Cortex of kidney (tissue), 1 donor: ENCODE results near the gene KDM2A.

Experiments used
- DNase-seq: peaks from one replicate; lab custom pipeline; 2025; lab: John Stamatoyannopoulos, UW

The KDM2A gene

GRCh38 chr11:67273260-67273990 is 154.4 kb downstream of the KDM2A start:
- DNase-seq: no peak

- DNase-seq: no peak
Observed at GRCh38 chr11:67274768-67275605, 155.9 kb downstream of the KDM2A start.

DNA sequence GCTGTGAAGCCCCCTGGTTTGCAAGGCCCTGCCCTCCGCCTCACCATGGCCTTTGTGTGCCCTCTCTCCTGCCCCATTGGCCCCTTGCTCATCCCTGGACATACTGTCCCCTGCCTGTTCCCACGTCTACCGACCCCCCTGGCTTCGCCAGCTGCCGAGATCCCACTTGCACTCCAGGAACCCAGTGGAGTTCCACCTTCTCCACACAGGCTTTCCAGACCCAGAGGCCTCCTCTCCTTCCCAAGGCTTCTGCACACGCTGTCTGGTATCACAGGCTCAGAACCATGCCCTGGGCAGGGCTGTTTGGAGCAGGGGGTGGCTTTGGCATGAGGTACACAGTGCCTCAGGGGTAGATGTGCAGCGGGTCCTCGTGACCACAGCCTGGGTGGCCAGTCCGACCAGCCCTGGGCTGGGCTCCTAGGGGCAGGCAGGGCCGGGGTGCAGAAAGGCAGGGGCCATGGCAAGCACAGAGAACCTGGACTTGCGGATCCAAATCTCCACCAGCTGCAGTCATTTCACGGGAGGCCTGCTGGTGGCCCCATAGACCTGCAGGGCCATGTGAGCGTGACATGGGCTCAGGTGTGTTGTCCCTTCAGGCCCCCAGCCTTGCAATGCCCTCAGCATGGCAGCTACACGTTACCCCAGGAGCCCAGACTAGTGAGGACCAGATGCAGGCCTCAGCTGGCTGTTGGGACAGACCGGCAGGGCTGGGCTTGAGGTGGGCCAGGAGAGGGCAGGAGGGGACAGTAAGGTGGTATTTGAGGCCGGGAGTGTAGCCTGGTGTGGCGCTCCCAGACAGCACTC is 156.7 kb downstream of the KDM2A start:
- DNase-seq: no peak

GRCh38 chr11:67276781-67277230 is 157.7 kb downstream of the KDM2A start:
- no peak for DNase-seq

DNA sequence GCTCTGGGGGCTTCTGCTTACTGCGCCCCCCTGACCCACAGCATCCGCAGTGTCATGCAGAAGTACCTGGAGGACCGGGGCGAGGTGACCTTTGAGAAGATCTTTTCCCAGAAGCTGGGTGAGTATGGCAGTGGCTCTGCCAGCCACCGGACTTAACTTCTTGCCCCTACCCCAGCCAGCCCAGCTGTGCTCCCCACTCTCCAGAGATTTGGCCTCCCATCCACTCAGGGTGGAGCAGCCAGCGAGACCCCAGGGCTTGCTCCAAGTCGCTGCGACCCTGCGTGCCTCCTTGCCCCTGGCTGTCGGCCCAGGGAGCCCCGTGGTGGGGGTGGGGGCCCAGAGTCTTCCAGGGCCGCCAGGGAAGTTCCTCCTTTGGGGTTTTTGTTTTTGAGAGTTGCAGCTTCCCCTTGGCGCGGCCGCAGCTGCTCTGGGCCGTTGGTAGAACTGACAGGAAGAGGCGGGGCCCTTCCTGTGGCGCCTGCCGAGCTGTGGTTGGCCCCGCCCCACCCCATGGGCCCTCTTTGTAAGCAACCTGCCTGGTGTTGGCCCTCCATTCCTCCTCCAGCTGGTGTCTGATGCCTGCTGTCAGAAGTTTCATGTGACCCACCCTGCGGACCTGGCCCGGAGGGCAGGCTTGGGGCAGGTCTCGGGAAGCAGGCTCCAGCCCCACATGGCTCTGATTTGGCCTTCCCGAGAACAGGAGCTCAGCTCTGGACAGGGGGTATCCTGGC is 158.3 kb downstream of the KDM2A start:
- no peak for DNase-seq

DNA sequence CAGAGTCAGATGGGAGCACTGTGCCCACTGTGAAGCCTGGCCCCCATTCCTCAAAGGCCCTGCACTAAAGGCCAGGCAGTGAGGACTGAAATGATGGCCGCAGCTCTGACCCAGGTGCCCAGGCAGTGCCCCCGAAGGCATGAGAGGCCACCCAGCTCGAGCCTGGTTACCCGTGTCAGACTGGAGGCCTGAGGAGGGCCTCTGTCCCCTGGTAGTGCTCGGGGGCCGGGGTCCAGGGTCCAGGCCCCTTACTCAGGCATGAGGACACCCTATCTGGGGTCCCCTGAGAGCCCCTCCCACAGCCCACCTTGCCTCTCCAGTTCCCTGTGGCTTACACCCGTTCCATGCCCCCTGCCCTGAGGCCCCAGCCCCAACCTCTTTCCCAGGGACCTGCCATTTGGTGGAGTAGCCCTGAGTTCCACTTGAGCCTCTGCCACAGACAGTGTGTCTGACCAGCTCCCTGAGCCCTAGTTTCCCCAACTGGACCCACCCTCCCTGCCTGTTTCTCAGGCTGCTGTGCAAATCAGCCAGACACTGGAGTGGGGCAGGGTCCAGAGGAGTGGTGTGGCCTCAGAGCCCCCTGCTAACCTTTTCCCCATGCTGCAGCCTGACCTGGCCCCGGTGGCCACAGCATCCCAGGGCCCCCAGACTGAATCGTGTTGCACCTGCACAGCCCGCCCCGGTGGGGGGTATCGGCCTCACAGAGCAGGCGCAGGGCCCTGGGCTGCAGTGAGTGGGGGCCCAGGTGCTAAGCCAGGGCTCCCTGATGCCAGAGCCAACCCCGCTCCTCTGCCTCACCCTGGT is 159.3 kb downstream of the KDM2A start:
- DNase-seq: no peak

DNA sequence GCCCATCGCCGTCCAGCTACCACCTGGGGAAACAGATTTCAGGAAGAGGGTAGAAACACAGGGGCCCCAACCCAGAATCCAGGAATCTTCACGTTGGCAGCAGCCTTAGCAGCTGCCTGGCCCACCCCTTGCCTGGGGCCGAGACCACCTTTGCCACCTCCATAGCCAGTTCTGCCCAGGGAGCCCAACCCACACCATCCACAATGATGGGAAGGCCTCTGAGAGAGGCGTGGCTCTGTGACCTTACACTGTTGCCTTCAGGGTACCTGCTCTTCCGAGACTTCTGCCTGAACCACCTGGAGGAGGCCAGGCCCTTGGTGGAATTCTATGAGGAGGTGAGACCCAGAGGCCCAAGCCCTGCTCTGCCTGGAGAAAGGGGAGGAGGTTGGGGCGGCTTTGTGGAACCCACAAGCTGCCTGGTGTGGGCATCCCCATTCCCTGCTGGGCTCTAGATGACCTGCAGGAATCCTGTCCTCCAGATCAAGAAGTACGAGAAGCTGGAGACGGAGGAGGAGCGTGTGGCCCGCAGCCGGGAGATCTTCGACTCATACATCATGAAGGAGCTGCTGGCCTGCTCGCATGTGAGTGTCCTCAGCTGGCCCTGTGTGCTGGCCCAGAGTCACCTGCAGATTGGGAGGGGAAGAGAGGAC is 160.0 kb downstream of the KDM2A start:
- no peak for DNase-seq

DNA sequence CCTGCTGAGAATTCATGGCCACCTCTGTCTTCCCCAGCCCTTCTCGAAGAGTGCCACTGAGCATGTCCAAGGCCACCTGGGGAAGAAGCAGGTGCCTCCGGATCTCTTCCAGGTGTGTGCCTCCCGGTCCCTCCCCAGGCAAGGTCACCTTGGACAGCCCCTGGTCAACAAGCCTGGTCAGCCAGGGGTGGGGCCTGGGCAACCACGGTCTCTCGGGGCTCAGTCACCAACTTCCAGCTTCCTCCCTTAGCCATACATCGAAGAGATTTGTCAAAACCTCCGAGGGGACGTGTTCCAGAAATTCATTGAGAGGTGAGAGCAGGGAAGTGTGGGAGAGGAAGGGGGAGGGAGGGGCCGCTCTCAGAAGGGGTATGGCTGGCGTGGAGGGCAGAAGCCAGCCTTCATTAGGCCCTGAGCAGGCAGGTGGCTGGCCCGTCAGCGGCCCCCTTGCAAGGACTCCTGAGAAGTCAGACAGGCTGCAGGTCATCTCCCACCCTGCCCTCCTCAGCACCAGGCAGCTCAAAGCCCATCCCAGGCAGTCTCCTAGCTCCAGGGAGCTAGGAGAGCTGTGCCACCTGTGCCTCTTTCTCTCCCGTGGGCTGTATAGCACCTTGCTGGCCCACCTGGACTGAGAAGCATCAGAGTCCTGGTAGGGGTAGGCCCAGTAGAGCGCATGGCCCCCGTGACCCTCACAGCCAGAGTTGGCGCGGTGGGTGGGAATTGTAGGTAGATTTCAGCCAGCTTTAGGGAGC is 160.7 kb downstream of the KDM2A start:
- no peak for DNase-seq

GRCh38 chr11:67280341-67280787 is 161.3 kb downstream of the KDM2A start:
- DNase-seq: no peak

DNA sequence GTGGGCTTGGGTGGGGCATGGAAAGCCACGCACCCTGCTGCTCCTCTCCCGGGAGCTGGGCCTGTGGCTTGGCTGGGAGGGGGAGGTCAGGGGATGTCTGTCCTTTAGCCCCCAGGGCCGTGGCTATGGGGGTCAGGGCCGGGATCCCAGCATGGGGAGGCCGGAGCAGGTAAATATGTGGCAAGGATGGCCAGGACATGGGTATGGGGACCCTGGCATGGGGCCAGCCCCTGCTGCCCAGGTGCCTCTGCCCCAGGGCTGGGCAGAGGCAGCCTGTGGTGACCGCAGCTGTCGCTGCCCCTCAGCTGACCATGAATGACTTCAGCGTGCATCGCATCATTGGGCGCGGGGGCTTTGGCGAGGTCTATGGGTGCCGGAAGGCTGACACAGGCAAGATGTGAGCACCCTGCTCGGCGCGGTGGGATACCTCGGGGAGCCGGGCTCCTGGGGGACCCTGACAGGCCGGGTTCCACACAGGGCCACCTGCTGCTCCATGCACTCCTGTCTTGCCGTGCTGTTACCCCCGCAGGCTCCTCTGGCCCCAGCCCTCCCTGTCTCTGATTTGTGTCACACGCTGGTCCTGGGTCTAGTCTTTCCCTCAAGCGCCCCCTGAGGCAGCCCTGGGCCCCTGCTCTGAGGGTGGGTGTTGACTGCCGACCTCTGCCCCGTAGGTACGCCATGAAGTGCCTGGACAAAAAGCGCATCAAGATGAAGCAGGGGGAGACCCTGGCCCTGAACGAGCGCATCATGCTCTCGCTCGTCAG is 161.9 kb downstream of the KDM2A start:
- no peak for DNase-seq

GRCh38 chr11:67281552-67282150 is 162.6 kb downstream of the KDM2A start:
- DNase-seq: no peak

DNA sequence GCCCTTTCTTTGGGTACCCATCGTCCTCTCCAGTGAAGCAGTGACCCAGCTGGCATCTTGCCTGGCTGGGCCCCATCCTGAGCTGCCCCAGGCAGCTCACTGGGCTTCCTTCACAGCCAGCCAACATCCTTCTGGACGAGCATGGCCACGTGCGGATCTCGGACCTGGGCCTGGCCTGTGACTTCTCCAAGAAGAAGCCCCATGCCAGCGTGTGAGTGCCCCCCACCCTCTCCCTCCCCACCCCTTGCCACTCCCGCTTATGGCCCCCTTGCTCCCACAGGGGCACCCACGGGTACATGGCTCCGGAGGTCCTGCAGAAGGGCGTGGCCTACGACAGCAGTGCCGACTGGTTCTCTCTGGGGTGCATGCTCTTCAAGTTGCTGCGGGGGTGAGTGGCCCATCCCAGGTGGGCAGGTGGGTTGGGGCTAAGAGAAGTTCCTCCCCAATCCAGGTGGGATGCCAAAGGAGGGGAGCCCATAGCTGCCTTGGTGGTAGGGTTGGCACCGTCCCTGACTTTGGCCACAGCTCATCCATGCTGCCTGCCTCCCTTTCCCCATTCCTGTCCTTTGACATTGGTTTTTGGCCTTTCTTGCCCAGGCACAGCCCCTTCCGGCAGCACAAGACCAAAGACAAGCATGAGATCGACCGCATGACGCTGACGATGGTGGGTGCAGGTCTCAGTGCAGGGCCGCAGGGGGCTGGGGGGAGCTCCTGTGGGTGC is 163.3 kb downstream of the KDM2A start:
- no peak for DNase-seq

- DNase-seq: no peak
Observed at GRCh38 chr11:67282876-67283371, 163.9 kb downstream of the KDM2A start.

DNA sequence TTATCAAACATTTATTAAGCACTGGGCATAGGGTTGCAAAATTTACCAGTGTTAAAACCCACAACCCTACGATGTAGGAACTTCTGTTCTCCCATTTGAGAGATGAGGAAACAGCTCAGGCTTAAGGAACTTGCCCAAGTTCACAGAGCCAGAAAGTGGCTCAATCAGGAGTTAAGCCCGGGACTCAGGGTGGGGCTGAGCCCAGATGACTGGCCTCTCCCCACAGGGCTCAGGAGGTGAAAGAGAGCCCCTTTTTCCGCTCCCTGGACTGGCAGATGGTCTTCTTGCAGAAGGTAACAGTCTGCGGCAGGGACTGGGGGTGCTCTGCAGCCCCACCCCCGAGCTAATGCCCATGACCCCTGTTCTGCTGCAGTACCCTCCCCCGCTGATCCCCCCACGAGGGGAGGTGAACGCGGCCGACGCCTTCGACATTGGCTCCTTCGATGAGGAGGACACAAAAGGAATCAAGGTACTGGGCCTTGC is 164.5 kb downstream of the KDM2A start:
- no peak for DNase-seq

GRCh38 chr11:67284811-67285540 is 165.9 kb downstream of the KDM2A start:
- DNase-seq: no peak
